Lung (tissue), 12 donors: ENCODE measurements around the gene CDH23. TPM values are rescaled to one million over a fixed set of nuclear protein-coding genes. Genes with fewer than 3 reads are reported as not detected.

ENCODE experiments used
- ATAC-seq: fragments of 200-7000 bp; cut with Tn5 transposase; one replicate; pipeline ENCODE4 v1.9.1; 2020; ENCODE audit warnings: moderate number of reproducible peaks; ENCODE audit not compliant: insufficient read depth, low FRiP score
- DNase-seq, 3 donors: peaks; one replicate each; pipeline ENCODE4 v3.0.0-alpha.2; 2013 to 2017
- H3K27ac ChIP-seq, 2 donors: one replicate each; pipeline ENCODE4 v1.5.1; 2013; ENCODE audit warnings: mild to moderate bottlenecking in 2 of 2, moderate library complexity in 2 of 2, control low read depth in 1 of 2, inconsistent platforms in 1 of 2, low read depth in 1 of 2, low read length in 1 of 2
- H3K27me3 ChIP-seq, 3 donors: one replicate each; pipeline ENCODE4 v1.5.1; 2013; ENCODE audit warnings: low read length in 2 of 3; ENCODE audit not compliant: control insufficient read depth in 3 of 3, insufficient read depth in 3 of 3
- H3K36me3 ChIP-seq, 4 donors: one replicate each; pipeline ENCODE4 v1.5.1; 2013; ENCODE audit warnings: low read length in 4 of 4, mild to moderate bottlenecking in 1 of 4, moderate library complexity in 1 of 4; ENCODE audit not compliant: control insufficient read depth in 4 of 4, insufficient read depth in 4 of 4
- H3K4me1 ChIP-seq, 5 donors: one replicate each; pipeline ENCODE4 v1.5.1; 2013; ENCODE audit warnings: low read length in 5 of 5, mild to moderate bottlenecking in 2 of 5, moderate library complexity in 1 of 5; ENCODE audit not compliant: control insufficient read depth in 5 of 5, insufficient read depth in 5 of 5
- H3K4me3 ChIP-seq: one replicate; pipeline ENCODE4 v1.5.1; 2013; ENCODE audit warnings: mild to moderate bottlenecking, control low read depth, moderate library complexity
- H3K9ac ChIP-seq, 2 donors: one replicate each; pipeline ENCODE4 v1.5.1; 2013; ENCODE audit warnings: low read length in 2 of 2, control low read depth in 1 of 2; ENCODE audit not compliant: insufficient read depth in 1 of 2
- H3K9me3 ChIP-seq, 4 donors: one replicate each; pipeline ENCODE4 v1.5.1; 2013; ENCODE audit warnings: low read length in 3 of 4, mild to moderate bottlenecking in 1 of 4, moderate library complexity in 1 of 4; ENCODE audit not compliant: control insufficient read depth in 4 of 4, insufficient read depth in 3 of 4
- WGBS, 2 donors: extraction: QIAGEN DNeasy Blood & Tissue Kit; methylation state at CpG; one replicate each; pipeline ENCODE4 v1.1.7; 2013; 5-methylcytosine and 5-hydroxymethylcytosine counted together
- polyA plus RNA-seq, 2 donors: library from polyadenylated mRNA; stranded (reverse); fragments of 200-250 nt; gene quantifications; one replicate each; pipeline ENCODE4 v1.2.1, GENCODE V29; 2013
- total RNA-seq, 2 donors: library from RNA; depleted of rRNA in 1 of 2; stranded (reverse); fragments of >200 nt in 1 of 2; gene quantifications; one replicate each; pipeline ENCODE4 v1.2.1, GENCODE V29; 2014 to 2021
- TF ChIP-seq, protein P1 (sequence below): IDR thresholded peaks from 2 replicates; pipeline ENCODE4 v1.5.1; 2012; ENCODE audit warnings: mild to moderate bottlenecking; ENCODE audit errors: control extremely low read depth, extremely low read depth
- donor health status: control.
- donor health status: control.
- donor health status: Bipolar disorder and iron deficiency.
- donor health status: healthy.
- donor health status: DM: yes; HTN: yes; CAD: no.

The CDH23 gene
- total and polyA plus RNA-seq, 4 donors: 4.5 to 29.5 (median 6.0) TPM

DNA sequence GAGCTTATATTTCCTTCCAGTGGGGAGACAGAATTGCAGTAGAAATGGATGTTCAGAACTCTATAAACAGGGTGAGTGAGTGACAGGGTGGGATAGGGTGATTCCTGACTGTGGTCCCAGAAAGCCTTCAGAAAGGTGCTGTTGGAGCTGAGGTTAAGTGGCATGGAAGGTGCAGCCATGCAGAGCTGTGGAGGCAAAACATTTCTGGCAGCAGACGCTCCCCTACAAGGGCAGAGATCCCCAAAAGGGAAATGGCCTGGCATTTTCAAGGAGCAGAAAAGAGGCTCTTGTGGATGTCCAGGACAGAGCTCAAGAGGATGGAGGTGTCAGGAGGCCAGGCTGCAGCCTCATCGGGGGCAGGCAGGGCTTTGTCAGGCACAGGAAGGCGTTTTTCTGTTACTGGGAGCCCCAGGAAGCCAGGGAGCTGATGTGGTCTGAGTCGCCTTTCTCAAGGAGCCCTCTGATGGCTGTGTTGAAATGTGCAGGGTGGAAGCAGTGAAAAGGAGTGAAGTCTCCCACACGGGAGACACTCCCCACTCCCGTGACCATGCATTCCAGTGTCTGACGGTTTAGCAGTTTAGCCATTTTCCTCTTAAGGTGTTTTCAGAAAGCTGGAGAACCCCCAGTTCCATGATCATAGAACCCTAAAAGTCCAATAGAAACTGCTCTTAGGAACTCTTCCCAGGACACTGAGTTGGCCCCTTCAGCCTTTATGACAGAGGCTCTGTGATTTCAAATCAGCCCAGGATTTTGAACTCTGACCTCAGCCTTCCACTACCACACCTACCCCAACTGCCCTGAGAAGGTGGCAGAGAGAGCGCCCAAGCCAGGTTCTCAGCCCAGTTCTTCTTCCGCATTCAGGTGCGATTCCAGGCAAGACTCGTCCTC, 226.6 kb downstream of the CDH23 start:
- WGBS, 2 donors: 49 to 55% methylated on average over 11 of the region's 11 CpGs
- peaks cover 0 to 33% (median 24%) of the 10 kb centered on the region in 5 donors for H3K4me1 ChIP-seq
- no peak overlapping the region for H3K4me3 ChIP-seq
- TF ChIP-seq, protein P1, sequence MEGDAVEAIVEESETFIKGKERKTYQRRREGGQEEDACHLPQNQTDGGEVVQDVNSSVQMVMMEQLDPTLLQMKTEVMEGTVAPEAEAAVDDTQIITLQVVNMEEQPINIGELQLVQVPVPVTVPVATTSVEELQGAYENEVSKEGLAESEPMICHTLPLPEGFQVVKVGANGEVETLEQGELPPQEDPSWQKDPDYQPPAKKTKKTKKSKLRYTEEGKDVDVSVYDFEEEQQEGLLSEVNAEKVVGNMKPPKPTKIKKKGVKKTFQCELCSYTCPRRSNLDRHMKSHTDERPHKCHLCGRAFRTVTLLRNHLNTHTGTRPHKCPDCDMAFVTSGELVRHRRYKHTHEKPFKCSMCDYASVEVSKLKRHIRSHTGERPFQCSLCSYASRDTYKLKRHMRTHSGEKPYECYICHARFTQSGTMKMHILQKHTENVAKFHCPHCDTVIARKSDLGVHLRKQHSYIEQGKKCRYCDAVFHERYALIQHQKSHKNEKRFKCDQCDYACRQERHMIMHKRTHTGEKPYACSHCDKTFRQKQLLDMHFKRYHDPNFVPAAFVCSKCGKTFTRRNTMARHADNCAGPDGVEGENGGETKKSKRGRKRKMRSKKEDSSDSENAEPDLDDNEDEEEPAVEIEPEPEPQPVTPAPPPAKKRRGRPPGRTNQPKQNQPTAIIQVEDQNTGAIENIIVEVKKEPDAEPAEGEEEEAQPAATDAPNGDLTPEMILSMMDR: no peak
- no peaks in the 10 kb centered on the region for H3K27me3 ChIP-seq
- H3K27ac ChIP-seq: peak overlapping the region in 1 of 2 donors; percentile 41
- no peaks in the 10 kb centered on the region for H3K36me3 ChIP-seq
- no peak overlapping the region for H3K9ac ChIP-seq
- ATAC-seq (no peak), DNase-seq (peak; percentile 36 to 50 (median 39))
- no peaks in the 10 kb centered on the region for H3K9me3 ChIP-seq

DNA sequence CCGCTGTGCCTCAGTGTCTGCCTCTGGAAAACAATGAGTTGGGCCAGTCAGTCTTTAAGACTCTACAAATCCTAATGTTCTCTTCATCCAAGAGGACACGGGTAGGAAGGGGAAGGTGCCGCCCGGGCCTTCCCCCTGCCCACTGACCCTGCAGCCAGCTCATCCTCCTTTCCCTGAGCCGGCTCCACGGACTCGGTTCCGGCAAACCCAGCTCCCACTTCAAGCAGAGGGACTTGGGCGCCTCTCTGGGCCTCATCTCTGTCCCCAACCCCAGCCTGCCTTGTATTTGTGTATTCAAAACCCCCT, 227.2 kb downstream of the CDH23 start:
- WGBS, 2 donors: 92 to 95% methylated on average over 9 of the region's 9 CpGs
- Histone ChIP-seq H3K4me1 (peaks cover 0 to 33% (median 24%) of the 10 kb centered on the region in 5 donors), H3K9me3 (no peaks in the 10 kb centered on the region), H3K9ac (no peak overlapping the region), H3K36me3 (no peaks in the 10 kb centered on the region), H3K27ac (no peak overlapping the region), H3K4me3 (no peak overlapping the region), H3K27me3 (no peaks in the 10 kb centered on the region)
- TF ChIP-seq, protein P1: no peak
- no peak for DNase-seq
- no peak for ATAC-seq

DNA sequence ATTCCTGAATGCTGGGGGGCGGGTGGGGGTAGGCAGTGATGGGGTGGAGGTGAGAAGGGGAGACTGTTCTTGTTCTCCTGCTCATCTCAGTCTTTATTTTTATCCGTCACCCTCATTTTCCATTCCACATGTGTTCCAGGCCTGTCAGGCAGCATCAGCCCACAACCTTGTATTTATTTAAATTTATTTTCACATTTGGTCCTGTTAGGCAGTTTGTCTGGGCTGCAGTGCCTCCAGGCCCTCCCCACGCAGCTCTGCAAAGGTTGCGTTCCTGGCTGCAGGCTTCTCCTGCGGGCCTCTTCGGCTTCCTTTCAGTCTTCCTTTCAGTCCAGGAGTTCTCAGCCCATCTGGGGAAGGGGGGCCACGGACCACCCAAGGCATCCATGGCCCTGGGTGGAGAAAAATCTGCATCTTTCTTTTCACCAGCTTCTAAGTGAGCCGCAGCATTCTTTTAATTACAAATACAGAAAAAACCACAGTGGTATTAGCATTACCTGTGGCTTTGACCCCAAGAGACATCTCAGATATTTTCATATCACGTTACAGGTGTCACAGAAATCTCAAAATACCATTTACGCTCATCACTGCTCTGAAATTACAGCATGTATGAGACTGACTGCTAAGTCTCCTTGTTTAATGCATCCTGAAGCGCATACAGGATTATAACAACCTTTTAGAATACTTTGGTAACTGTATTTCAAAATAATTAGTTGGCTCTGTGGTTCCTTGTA, 228.9 kb downstream of the CDH23 start:
- TF ChIP-seq, protein P1: no peak
- WGBS, 2 donors: 81 to 82% methylated on average over 11 of the region's 11 CpGs
- Histone ChIP-seq H3K27ac (no peak overlapping the region), H3K9me3 (no peaks in the 10 kb centered on the region), H3K9ac (no peak overlapping the region), H3K36me3 (no peaks in the 10 kb centered on the region), H3K4me3 (no peak overlapping the region), H3K4me1 (peaks cover 0 to 30% (median 20%) of the 10 kb centered on the region in 5 donors), H3K27me3 (no peaks in the 10 kb centered on the region)
- DNase-seq (no peak), ATAC-seq (no peak)
